HT1080 (cell line): Measurements from ENCODE around the gene DYRK1A. TPM values are rescaled to one million over a fixed set of nuclear protein-coding genes. Genes with fewer than 3 reads are reported as not detected.

Experiments
- DNase-seq: peaks from one replicate; pipeline ENCODE4 v3.0.0-alpha.2; 2015; ENCODE audit warnings: low read depth
- total RNA-seq: library from RNA; depleted of rRNA; stranded (reverse); fragments of >200 nt; shearing (Covaris generic); gene quantifications from 2 replicates; pipeline ENCODE4 v1.2.3, GENCODE V29; 2014; rRNA removed

DYRK1A gene
- total RNA-seq, 1 experiment from 2014 or later, result 31.5 TPM

DNA sequence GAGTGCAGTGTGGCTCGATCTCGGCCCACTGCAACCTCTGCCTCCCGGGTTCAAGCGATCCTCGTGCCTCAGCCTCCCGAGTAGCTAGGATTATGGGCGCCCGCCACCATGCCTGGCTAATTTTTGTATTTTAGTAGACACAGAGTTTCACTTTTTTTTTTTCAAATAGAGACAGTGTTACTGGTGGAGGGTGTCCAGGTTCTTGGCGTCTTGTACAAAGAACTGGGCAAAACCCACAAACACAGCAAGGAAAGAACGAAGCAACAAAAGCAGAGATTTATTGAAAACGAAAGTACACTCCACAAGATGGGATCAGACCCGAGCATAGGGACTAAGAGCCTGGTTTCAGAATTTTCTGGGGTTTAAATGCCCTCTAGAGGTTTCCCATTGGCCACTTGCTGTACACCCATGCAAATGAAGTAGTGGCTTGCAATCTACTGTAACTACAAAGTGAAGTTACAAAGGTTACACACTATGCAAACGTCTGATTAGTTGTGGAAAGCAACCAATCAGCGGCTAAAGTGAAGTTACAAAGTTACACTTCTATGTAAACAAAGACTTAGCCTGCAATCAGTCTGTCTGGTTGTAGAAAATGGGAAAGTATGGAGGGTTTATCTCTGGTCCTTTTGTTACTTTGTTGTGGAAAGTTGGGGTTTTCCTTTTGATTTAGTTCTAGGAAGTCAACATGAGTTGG, 199.1 kb downstream of the DYRK1A start:
- peak; percentile 46 for DNase-seq

DNA sequence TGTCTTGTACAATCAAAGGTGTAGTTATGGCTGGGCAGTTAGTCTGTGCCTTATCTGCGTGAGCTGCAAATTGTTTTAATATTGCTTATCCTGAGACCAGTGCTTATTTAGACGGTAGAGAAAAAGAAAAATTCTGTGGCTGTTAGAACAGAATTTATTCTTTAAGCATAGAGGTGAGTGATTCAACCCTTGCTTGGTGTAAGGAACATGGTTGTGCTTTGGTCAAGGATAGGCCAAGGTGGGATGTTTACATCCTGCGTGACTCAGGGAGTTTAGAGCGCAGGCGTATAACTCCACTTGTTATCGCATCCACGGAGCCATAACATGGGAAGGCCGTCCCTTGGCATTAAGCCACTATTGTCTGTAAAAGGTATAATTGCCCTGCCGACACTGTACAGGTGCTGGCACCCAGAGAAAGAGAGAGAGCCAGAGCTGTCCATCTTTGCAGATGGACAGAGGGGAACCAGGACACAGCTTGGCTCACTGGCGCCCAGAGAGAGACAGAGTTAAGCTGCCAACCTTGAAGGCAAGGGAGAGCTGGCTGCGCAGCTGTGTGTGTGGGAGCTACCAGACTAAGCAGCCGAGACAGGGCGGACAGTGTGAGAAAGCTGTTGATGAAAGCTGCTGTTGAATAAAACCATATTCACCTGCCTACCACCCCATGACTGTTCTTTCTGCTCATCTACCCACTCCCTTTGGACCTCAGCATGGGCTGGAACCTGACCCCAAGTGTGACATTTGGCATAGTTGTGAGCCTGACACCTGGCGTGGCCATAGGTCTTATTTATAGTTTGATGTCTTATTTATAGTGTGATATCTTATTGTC, 200.4 kb downstream of the DYRK1A start:
- no peak for DNase-seq

DNA sequence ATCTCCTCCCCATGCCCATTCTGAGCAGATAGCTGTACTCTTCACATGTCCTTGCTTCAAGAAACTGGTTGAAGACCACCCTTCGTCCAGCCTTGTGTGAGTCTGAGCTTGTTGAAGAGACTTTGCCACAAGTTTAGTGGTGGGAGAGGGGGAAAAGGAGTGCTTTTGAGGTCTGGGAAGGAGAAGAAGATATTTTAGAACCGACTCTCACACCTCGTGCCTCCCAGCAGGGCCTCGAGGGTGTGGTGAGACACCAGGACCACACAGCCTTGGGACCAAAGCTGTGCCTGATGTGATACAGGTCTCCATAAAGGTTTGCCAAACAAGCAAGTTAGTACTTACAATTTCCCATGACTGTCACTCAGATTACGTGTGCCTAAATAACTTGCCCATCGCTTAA, 201.8 kb downstream of the DYRK1A start:
- no peak for DNase-seq

GRCh38 chr21:37568916-37569315, 202.3 kb downstream of the DYRK1A start:
- no peak for DNase-seq

GRCh38 chr21:37571442-37571841, 204.9 kb downstream of the DYRK1A start:
- no peak for DNase-seq

GRCh38 chr21:37574316-37574715, 207.7 kb downstream of the DYRK1A start:
- no peak for DNase-seq

DNA sequence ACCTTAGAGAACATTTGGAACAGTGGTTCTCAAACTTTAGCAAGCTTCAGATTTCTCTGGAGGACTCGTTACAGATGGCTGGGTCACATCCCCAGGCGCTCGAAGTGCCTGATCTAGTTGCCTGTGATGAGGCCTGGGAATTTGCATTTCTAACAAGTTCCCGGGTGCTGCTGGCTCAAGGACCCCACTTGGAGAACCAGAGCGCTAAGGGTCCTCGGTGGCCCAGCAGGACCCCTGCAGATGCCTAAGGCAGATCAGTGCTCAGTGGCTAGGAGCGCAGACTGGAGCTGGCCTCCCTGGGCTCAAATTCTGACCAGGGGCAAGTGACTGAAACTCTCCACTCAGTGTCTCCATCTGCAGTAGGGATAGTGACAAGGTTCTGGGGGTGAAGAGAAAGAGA, 208.2 kb downstream of the DYRK1A start:
- no peak for DNase-seq

DNA sequence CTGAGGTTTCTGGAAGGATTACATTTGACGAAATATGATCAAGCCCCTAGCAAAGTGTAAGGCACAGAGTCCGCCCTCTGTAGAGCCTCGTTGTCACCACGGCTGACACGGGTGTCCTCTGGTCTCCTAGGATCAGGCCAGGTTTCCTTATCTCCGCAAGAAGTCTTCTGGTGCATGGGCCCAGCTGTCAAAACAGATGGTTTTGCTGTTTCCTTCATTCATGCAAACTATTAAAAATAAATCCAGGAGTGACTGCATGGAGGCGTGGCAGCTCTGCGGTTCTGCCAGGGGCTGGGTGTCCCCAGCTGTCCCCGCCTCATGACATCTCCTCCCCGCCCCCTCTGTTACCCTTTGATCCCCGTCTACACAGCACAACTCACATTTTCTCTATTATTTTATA, 209.0 kb downstream of the DYRK1A start:
- DNase-seq, result no peak

Other genes with a start within 250 kb of the DYRK1A start
- gene VPS26C, start 99.4 kb upstream of the DYRK1A start, total RNA-seq, result 54.6 and 74.5 TPM in 2 replicates